ENCODE data around the gene GDF10.

Gene GDF10

GRCh38 chr10:47318706-47319105, 18.7 kb downstream of the GDF10 start:
- DNase-seq, result no peak

- DNase-seq, result no peak
These were observed 19.8 kb downstream of the GDF10 start for GRCh38 chr10:47319784-47320183.

- no peak for DNase-seq
These were observed 20.8 kb downstream of the GDF10 start for GRCh38 chr10:47320812-47321211.

GRCh38 chr10:47321521-47322195, 21.7 kb downstream of the GDF10 start:
- no peak for DNase-seq

- no peak for DNase-seq
These were observed 22.5 kb downstream of the GDF10 start, which contains the start of gene GDF2 for GRCh38 chr10:47322300-47323061. GDF2 (plus strand) TSS chr10:47322454; CDS start chr10:47322669, 215 bp downstream.

GRCh38 chr10:47323087-47323486, 23.1 kb downstream of the GDF10 start:
- DNase-seq, result no peak

GRCh38 chr10:47323636-47324296, 23.8 kb downstream of the GDF10 start:
- DNase-seq, result no peak

GRCh38 chr10:47325303-47326291, 25.6 kb downstream of the GDF10 start:
- no peak for DNase-seq

- no peak for DNase-seq
These were observed 26.4 kb downstream of the GDF10 start for GRCh38 chr10:47326306-47326926.

- DNase-seq, result no peak
These were observed 26.9 kb downstream of the GDF10 start for GRCh38 chr10:47326927-47327330.

GRCh38 chr10:47329855-47330254, 29.9 kb downstream of the GDF10 start:
- no peak for DNase-seq

- no peak for DNase-seq
These were observed 30.4 kb downstream of the GDF10 start for GRCh38 chr10:47330366-47330765.

GRCh38 chr10:47330804-47331203, 30.8 kb downstream of the GDF10 start:
- no peak for DNase-seq

- DNase-seq, result no peak
These were observed 31.5 kb downstream of the GDF10 start for GRCh38 chr10:47331491-47331890.

- no peak for DNase-seq
These were observed 32.0 kb downstream of the GDF10 start for GRCh38 chr10:47331954-47332353.

- no peak for DNase-seq
These were observed 32.4 kb downstream of the GDF10 start for GRCh38 chr10:47332371-47332770.

GRCh38 chr10:47332946-47333345, 32.9 kb downstream of the GDF10 start:
- DNase-seq, result no peak

- no peak for DNase-seq
These were observed 33.5 kb downstream of the GDF10 start for GRCh38 chr10:47333532-47333931.

GRCh38 chr10:47334466-47335295, 34.7 kb downstream of the GDF10 start:
- no peak for DNase-seq

- DNase-seq, result no peak
These were observed 35.9 kb downstream of the GDF10 start for GRCh38 chr10:47335906-47336305.

Data from NCI-H82 (cell line).